ENCODE results near the gene SSR4.

- no peak for TF ChIP-seq CTCF (conservative IDR thresholded peaks at IDR 0.05; ENCODE audit: low read length)
- TF ChIP-seq EZH2phosphoT487 (IDR thresholded peaks at IDR 0.05; ENCODE audit: borderline replicate concordance, low read depth, low read length): no peak
Observed at GRCh38 chrX:153767674-153768055, 26.8 kb upstream of the SSR4 start.

Data from OCI-LY7 (cell line).